ENCODE results near the gene WDSUB1.

DNA sequence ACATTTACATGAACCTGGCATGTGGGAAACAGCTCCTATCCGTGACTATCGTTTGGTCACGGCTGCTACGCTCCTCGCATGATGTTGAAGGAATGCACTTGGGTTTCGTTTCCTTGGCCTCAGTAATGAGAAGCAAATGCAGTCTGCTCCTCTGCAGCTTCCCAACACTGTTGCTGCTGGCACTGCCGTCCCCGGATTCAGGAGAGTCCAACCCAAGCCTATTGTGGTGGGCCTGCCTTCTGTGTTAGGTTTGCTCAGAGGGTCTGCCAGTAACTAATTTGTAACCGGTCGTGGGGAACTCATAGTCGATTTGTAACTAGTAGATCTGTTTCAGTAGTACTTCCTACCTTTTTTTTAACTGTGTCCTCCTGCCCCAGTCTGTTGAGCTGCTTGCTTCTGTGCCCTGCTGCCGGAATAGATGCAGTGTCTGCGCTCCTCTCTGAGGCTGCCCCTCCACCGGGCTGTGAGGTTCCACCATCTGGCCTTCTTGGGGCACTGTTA is 58.4 kb downstream of the WDSUB1 start:
- TF ChIP-seq TAF1 (IDR thresholded peaks at IDR 0.05; ENCODE audit: borderline replicate concordance, insufficient read depth, low read length) (no peak), POLR2AphosphoS5 (IDR thresholded peaks at IDR 0.05; ENCODE audit: low read depth, low read length) (no peak)
- TF ChIP-seq, protein P1, sequence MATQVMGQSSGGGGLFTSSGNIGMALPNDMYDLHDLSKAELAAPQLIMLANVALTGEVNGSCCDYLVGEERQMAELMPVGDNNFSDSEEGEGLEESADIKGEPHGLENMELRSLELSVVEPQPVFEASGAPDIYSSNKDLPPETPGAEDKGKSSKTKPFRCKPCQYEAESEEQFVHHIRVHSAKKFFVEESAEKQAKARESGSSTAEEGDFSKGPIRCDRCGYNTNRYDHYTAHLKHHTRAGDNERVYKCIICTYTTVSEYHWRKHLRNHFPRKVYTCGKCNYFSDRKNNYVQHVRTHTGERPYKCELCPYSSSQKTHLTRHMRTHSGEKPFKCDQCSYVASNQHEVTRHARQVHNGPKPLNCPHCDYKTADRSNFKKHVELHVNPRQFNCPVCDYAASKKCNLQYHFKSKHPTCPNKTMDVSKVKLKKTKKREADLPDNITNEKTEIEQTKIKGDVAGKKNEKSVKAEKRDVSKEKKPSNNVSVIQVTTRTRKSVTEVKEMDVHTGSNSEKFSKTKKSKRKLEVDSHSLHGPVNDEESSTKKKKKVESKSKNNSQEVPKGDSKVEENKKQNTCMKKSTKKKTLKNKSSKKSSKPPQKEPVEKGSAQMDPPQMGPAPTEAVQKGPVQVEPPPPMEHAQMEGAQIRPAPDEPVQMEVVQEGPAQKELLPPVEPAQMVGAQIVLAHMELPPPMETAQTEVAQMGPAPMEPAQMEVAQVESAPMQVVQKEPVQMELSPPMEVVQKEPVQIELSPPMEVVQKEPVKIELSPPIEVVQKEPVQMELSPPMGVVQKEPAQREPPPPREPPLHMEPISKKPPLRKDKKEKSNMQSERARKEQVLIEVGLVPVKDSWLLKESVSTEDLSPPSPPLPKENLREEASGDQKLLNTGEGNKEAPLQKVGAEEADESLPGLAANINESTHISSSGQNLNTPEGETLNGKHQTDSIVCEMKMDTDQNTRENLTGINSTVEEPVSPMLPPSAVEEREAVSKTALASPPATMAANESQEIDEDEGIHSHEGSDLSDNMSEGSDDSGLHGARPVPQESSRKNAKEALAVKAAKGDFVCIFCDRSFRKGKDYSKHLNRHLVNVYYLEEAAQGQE (IDR thresholded peaks at IDR 0.05; ENCODE audit: insufficient read depth in 1 of 2, low read depth in 2 of 2, low read length in 2 of 2), result no peak
